ENCODE results near the gene ANO7. TPM values are rescaled to one million over a fixed set of nuclear protein-coding genes. Genes with fewer than 3 reads are reported as not detected.
"Not testable (repeated sequence)": the region's sequence is repeated elsewhere in the genome, so short reads cannot be mapped to it uniquely, and the experiment has no call there.

Gene ANO7
- total RNA-seq, 1 donor from 2014 or later: 0.16 TPM

DNA sequence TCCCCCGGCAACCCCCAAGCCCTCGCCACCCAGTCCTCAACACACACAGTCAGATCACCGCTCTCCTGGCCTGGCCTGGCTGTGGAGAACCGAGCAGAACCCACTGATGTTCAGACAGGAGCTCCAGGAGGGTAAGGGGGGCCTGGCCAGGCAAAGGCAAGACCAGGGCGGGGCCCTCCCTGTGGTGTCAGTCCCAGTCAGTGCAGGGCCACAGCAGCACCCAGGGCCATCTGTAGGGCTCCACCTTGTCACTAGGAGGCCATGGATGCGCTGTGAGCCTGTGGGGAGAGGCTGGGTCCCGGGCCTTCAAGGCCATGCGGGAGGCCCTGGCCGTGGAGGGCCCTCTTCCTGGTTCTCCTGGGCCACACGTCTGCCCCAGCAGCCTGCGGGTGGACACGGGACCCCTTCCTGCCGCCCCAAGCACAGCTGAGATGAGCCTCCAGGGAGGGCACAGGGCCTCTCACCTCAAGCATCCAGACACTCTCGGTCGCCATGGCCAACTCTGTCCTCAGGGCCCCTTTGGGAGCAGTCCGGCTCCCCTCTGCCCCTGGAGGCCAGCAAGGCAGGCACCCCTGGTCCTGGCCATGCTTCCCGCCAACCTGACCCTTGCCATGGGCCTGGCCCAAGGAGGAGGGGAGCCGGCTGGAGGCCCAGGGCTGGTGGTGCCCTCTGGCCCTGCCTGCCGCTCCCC lies 2.0 kb downstream of the ANO7 start:
- DNase-seq: no peak

DNA sequence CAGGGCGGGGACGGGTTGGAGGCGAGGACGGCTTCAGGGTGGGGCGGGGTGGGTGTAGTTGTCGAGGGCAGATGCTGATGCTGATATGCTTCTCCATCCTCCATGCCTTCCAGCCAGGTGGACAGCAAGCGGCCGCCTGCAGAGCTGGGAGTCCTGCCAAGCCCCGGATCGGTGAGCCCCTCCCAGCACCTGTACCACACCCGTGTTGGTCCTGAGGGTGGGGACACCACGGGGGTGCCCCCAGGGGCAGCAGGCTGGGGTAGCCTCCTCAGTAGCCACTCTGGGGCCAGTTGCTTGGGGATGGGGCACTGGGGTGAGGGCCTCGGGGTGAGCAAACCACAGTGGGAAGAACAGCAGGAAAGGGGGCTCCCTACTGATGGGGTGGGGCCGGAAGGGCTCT lies 2.6 kb downstream of the ANO7 start:
- DNase-seq: no peak

- no peak for DNase-seq
Observed at GRCh38 chr2:241193271-241193670, 4.8 kb downstream of the ANO7 start.

DNA sequence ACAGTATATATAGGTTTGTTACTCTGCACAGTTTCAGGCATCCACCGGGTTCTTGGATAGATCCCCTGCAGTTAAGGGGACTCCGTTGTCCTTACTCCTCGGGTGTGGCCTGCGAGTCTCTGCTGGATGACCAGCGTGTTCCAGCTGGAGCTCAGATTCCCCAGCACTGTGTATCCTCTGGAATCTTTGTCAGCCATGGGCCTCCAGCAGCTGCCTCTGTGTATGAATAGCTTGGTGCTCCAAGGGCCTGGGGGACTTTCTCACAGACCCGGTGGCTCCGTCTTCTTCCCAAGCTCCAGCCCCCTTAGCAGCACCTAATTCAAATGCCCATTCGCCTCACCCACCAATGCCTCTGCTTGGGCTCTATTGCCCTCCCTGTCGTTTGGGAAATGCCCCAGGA lies 6.3 kb downstream of the ANO7 start:
- no peak for DNase-seq

GRCh38 chr2:241195506-241196130 lies 7.1 kb downstream of the ANO7 start:
- no peak for DNase-seq

GRCh38 chr2:241197246-241197645 lies 8.8 kb downstream of the ANO7 start:
- not testable (repeated sequence) for DNase-seq

DNA sequence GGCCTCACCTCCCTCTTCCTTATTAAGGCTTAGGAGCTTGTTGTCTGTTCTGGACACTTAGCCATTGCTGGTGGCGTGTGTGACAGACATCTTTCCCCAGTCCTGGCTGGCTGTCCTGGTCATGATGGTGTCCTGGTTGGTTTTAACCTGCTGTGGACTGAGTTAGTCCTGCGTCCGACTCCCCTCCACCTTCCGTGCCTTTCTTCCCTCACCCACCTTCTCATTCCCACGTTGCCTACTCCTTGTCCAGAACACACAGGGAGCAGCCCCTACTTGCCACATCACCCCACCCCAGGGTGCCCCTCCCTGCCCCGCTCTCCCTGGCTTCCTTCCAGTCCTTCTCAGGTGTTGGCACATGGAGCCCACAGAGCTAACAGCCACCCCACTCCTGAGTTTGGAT lies 9.5 kb downstream of the ANO7 start:
- no peak for DNase-seq

- DNase-seq: no peak
Observed at GRCh38 chr2:241198381-241199279, 10.2 kb downstream of the ANO7 start.

- DNase-seq: no peak
Observed at GRCh38 chr2:241199286-241199685, 10.8 kb downstream of the ANO7 start.

DNA sequence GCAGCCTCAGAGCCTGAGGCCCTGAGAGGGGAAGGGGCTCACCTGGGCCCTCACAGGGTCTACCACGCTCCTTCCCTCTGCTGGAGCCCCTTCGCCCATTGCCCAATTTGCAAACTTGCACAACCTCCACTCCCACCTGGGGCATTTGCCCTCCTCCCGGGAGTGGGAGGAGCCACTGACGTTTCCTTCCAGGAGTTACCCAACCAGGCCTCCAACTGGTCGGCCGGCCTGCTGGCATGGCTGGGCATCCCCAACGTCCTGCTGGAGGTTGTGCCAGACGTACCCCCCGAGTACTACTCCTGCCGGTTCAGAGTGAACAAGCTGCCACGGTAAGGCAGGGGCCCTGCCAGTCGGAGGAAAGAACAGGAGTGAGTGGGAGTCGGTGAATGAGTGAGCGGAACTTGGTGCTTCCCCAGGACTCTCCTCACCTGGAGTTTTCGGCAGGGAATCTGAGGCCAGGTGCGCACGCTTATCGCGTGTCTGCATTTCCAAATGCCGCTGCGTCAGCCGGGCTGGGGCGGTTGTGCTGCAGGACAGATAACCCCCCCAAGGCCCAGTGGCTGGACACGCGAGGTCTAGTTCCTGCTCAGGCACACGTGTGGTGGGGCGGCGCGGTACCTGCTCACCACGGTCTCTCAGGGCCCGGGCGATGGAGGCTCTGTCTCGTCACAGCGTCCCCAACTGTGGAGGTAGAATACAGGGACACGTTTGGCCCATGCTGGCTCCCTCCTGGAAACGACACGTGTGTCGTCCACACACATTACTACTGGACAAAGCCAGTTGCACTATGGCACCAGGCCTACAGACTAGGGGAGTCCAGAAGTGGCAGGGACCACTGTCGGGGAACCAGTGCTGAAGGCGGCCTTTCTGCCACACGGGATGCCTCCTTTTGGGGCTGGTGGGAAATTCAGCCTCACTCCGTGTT lies 11.7 kb downstream of the ANO7 start:
- DNase-seq: no peak

DNA sequence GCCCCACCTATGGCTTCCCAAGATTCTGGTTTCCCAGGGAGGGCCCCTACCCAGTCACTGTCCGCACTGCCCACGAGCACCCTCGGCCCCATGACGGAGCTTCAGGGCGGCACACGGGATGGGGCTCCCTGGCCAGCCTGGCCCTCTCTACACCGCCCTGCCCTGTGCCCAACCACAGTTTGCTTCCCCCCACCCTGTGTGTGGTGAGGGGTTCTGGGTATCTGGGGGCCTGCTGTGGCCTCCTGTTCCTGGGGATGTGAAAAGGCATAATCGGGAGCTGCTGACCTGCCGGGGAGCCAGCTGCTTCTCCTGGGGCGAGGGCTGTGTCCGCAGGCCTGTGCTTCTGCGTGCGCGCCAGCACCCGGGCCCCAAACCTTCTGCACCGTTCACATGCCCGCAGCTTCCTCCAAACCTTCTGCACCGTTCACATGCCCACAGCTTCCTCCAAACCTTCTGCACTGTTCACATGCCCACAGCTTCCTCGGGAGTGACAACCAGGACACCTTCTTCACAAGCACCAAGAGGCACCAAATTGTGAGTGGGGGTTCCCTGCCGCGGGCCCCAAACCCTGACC lies 12.4 kb downstream of the ANO7 start:
- no peak for DNase-seq

DNA sequence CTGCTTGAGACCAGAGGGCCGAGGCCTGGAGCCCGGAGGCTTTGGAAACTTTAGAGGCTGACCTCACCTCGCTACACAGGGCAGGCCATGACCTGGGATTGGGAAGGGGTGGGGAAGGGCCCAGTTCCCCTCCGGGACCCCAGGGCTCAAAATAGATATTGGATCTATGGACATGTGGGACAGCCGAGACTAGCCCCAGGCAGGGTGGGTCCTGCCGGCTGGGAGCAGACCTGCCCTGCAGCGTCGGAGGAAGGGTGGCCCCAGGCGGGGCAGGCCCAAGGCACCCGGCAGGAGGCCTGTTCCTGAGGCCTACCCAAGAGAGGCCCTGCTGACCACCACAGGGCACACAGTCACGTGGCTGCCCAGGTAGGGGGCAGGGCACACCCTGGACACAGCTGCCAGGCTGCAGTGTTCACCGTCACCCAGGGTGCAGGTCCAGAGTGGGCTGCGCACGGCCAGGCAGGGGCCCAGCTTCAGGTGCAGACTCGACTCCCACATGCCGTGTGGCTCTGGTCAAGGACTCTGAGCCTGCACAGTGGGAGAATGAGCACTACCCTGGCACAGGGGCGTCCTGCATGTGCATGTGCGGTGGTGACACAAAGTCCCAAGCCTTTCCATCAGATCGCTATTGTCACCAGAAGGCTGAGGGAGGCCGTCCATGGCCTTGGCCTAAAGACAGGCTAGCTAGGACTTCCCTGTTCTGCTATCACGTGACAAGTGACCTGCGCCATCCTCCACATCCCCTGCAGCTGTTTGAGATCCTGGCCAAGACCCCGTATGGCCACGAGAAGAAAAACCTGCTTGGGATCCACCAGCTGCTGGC lies 13.2 kb downstream of the ANO7 start:
- DNase-seq: no peak

GRCh38 chr2:241202268-241202585 lies 13.8 kb downstream of the ANO7 start:
- no peak for DNase-seq

GRCh38 chr2:241202681-241203080 lies 14.2 kb downstream of the ANO7 start:
- DNase-seq: no peak

- no peak for DNase-seq
Observed at GRCh38 chr2:241203218-241204009, 14.9 kb downstream of the ANO7 start.

DNA sequence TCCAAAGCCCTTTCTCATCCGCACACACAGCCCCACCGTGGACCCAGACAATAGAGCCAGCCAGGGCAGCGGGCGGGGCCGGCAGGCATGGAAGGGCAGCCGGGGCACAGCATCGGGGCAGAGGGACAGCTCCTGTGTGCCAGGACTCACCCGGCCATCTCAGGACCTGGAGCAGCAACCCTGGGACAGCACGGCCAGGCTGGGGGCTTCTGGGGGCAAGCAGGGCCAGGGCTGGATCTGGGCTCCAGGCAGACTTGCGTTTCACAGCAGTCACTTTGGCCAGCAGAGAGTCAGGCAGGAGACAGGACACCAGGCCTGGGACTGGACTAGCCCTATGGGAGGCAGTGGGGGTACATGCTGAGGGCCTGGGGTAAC lies 15.5 kb downstream of the ANO7 start:
- no peak for DNase-seq

DNA sequence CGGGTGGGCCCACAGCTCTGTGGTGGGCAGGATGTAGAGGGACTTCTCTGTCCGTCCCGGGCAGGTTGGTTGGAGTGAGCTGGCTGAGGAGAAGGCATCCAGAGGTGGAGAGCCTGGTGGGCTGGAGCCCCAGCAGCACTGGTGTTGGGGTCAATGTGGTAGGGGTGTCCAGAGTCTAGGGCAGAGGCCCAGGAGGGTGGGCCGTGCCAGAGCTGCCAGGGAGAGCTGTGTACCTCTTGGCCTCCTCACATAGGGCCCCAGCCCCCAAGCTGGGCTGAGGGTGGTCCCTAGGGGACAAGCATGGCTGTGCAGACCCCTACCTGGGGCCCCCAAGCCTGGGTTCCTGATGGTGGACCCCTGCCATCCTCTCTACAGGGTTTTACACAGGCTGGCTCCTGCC lies 16.0 kb downstream of the ANO7 start:
- no peak for DNase-seq

- DNase-seq: no peak
Observed at GRCh38 chr2:241205086-241205485, 16.6 kb downstream of the ANO7 start.

- DNase-seq: no peak
Observed at GRCh38 chr2:241207151-241207550, 18.7 kb downstream of the ANO7 start.

DNA sequence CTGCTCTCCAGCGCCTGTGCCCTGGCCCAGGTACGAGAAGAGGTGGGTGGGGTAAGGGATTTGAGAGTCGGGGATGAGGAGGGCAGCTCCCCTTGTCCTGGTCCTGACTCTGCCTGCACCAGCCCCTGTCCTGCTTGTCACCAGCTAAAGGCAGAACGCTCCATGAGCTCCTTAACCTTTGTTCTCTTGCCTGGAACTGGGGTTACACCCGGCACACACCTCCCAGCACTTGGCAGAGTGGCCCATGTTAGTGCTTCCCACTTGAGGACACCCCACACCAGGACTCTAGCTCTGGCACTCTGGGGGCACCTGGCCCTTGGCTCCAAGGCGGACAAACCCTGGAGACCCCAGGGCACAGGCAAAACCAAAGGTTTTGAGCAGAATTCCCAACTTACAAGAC lies 19.2 kb downstream of the ANO7 start:
- DNase-seq: no peak
